IPS-15b (cell line): Measurements from ENCODE around the gene IRS2.

Experiments
- H3K27me3 ChIP-seq: one replicate; pipeline ENCODE4 v1.6.1; 2013; ENCODE audit warnings: low read length; ENCODE audit not compliant: control insufficient read depth, insufficient read depth
- H3K36me3 ChIP-seq: one replicate; pipeline ENCODE4 v1.6.1; 2013; ENCODE audit warnings: low read length; ENCODE audit not compliant: control insufficient read depth, insufficient read depth
- H3K4me1 ChIP-seq: one replicate; pipeline ENCODE4 v1.6.1; 2013; ENCODE audit warnings: mild to moderate bottlenecking, low read length; ENCODE audit not compliant: control insufficient read depth, insufficient read depth
- H3K4me3 ChIP-seq: one replicate; pipeline ENCODE4 v1.5.1; 2013; ENCODE audit warnings: low read depth, low read length
- H3K9ac ChIP-seq: one replicate; pipeline ENCODE4 v1.6.1; 2013; ENCODE audit warnings: low read depth, mild to moderate bottlenecking, low read length
- H3K9me3 ChIP-seq: one replicate; pipeline ENCODE4 v1.6.1; 2013; ENCODE audit warnings: mild to moderate bottlenecking, low read length; ENCODE audit not compliant: control insufficient read depth, insufficient read depth

IRS2 gene

GRCh38 chr13:109816808-109817203 lies 30.4 kb upstream of the IRS2 start:
- Histone ChIP-seq H3K9me3 (no peaks in the 10 kb centered on the region), H3K4me1 (peaks cover 7% of the 10 kb centered on the region), H3K36me3 (no peaks in the 10 kb centered on the region), H3K4me3 (no peak overlapping the region), H3K9ac (no peak overlapping the region), H3K27me3 (no peaks in the 10 kb centered on the region)

GRCh38 chr13:109816112-109816807 lies 29.9 kb upstream of the IRS2 start:
- H3K4me1 ChIP-seq, result peaks cover 7% of the 10 kb centered on the region
- no peaks in the 10 kb centered on the region for H3K27me3 ChIP-seq
- no peak overlapping the region for H3K9ac ChIP-seq
- no peak overlapping the region for H3K4me3 ChIP-seq
- no peaks in the 10 kb centered on the region for H3K9me3 ChIP-seq
- H3K36me3 ChIP-seq, result no peaks in the 10 kb centered on the region

- Histone ChIP-seq H3K4me1 (peaks cover 7% of the 10 kb centered on the region), H3K4me3 (no peak overlapping the region), H3K27me3 (no peaks in the 10 kb centered on the region), H3K36me3 (no peaks in the 10 kb centered on the region), H3K9ac (no peak overlapping the region), H3K9me3 (no peaks in the 10 kb centered on the region)
These were observed 29.3 kb upstream of the IRS2 start for GRCh38 chr13:109815651-109816050.

- H3K27me3 ChIP-seq, result no peaks in the 10 kb centered on the region
- H3K36me3 ChIP-seq, result no peaks in the 10 kb centered on the region
- H3K9ac ChIP-seq, result no peak overlapping the region
- H3K9me3 ChIP-seq, result no peaks in the 10 kb centered on the region
- peaks cover 7% of the 10 kb centered on the region for H3K4me1 ChIP-seq
- H3K4me3 ChIP-seq, result no peak overlapping the region
These were observed 27.3 kb upstream of the IRS2 start for GRCh38 chr13:109813663-109814062.

- H3K27me3 ChIP-seq, result no peaks in the 10 kb centered on the region
- H3K9ac ChIP-seq, result no peak overlapping the region
- H3K4me3 ChIP-seq, result no peak overlapping the region
- peaks cover 7% of the 10 kb centered on the region for H3K4me1 ChIP-seq
- no peaks in the 10 kb centered on the region for H3K9me3 ChIP-seq
- no peaks in the 10 kb centered on the region for H3K36me3 ChIP-seq
These were observed 26.0 kb upstream of the IRS2 start for GRCh38 chr13:109812382-109812781.

- Histone ChIP-seq H3K9ac (no peak overlapping the region), H3K4me3 (no peak overlapping the region), H3K9me3 (no peaks in the 10 kb centered on the region), H3K4me1 (no peaks in the 10 kb centered on the region), H3K36me3 (no peaks in the 10 kb centered on the region), H3K27me3 (no peaks in the 10 kb centered on the region)
These were observed 24.6 kb upstream of the IRS2 start for GRCh38 chr13:109810761-109811510.

GRCh38 chr13:109809216-109809932 lies 23.0 kb upstream of the IRS2 start:
- H3K9ac ChIP-seq, result no peak overlapping the region
- H3K36me3 ChIP-seq, result no peaks in the 10 kb centered on the region
- no peaks in the 10 kb centered on the region for H3K27me3 ChIP-seq
- H3K4me3 ChIP-seq, result no peak overlapping the region
- no peaks in the 10 kb centered on the region for H3K4me1 ChIP-seq
- no peaks in the 10 kb centered on the region for H3K9me3 ChIP-seq

GRCh38 chr13:109807345-109807744 lies 21.0 kb upstream of the IRS2 start:
- no peaks in the 10 kb centered on the region for H3K4me1 ChIP-seq
- H3K9ac ChIP-seq, result no peak overlapping the region
- H3K36me3 ChIP-seq, result no peaks in the 10 kb centered on the region
- no peak overlapping the region for H3K4me3 ChIP-seq
- no peaks in the 10 kb centered on the region for H3K27me3 ChIP-seq
- no peaks in the 10 kb centered on the region for H3K9me3 ChIP-seq

GRCh38 chr13:109804654-109805053 lies 18.3 kb upstream of the IRS2 start:
- no peak overlapping the region for H3K4me3 ChIP-seq
- no peaks in the 10 kb centered on the region for H3K4me1 ChIP-seq
- no peak overlapping the region for H3K9ac ChIP-seq
- no peaks in the 10 kb centered on the region for H3K36me3 ChIP-seq
- H3K27me3 ChIP-seq, result no peaks in the 10 kb centered on the region
- H3K9me3 ChIP-seq, result no peaks in the 10 kb centered on the region

- no peak overlapping the region for H3K9ac ChIP-seq
- no peaks in the 10 kb centered on the region for H3K9me3 ChIP-seq
- H3K27me3 ChIP-seq, result no peaks in the 10 kb centered on the region
- H3K36me3 ChIP-seq, result no peaks in the 10 kb centered on the region
- H3K4me1 ChIP-seq, result no peaks in the 10 kb centered on the region
- H3K4me3 ChIP-seq, result no peak overlapping the region
These were observed 17.4 kb upstream of the IRS2 start for GRCh38 chr13:109803825-109804224.

- no peaks in the 10 kb centered on the region for H3K36me3 ChIP-seq
- no peak overlapping the region for H3K4me3 ChIP-seq
- no peaks in the 10 kb centered on the region for H3K9me3 ChIP-seq
- no peaks in the 10 kb centered on the region for H3K4me1 ChIP-seq
- H3K9ac ChIP-seq, result no peak overlapping the region
- no peaks in the 10 kb centered on the region for H3K27me3 ChIP-seq
These were observed 16.6 kb upstream of the IRS2 start for GRCh38 chr13:109802936-109803335.

GRCh38 chr13:109795011-109795410 lies 8.6 kb upstream of the IRS2 start:
- Histone ChIP-seq H3K36me3 (no peaks in the 10 kb centered on the region), H3K9ac (no peak overlapping the region), H3K9me3 (no peaks in the 10 kb centered on the region), H3K4me1 (no peaks in the 10 kb centered on the region), H3K27me3 (no peaks in the 10 kb centered on the region), H3K4me3 (no peak overlapping the region)
